Stimulated activated CD4-positive, alpha-beta T cell treated with anti-CD3 and anti-CD28 coated beads, Interleukin-4, amount 100 ng/mL, for 1 hour (primary cell): ENCODE data around the gene VGLL4.
"Not testable (repeated sequence)": the region's sequence is repeated elsewhere in the genome, so short reads cannot be mapped to it uniquely, and the experiment has no call there.

Source experiments
- DNase-seq: peaks from one replicate; pipeline ENCODE4 v3.0.0-alpha.2; 2020

The VGLL4 gene

DNA sequence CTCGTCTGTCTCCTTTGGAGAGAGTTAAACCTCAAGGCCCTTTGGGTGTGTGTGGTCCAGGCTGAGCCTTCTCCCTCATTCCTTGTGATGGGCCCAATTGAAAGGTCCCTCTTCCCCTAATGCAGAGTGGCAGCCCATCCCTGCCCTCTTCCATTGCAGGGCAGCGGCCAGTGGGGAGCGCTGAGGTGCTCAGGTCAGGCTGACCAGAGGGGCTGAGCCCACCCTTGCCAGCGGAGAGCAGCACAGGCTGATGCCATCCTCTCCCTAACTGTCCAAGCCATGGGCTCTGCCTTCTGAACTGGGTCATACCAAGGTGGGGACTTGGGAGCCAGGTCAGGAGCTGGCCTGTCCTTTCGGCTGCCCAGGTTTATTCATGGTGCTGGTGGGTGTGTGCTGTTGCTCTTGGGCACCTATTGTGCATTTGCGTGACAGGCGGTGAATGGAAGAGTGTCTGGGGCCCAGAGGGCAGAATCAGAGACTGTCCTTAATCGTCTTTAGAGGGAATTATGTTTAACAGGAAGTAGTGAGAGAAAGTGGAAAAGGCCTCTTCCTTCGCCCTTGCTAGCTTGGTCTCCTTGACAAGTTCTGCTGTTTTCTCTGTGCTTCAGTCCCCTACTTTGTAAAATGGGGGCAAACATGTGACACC is 96.9 kb downstream of the VGLL4 start:
- no peak for DNase-seq

GRCh38 chr3:11545186-11545851 is 98.4 kb downstream of the VGLL4 start:
- no peak for DNase-seq

GRCh38 chr3:11544412-11545181 is 99.1 kb downstream of the VGLL4 start:
- no peak for DNase-seq

GRCh38 chr3:11543948-11544387 is 99.7 kb downstream of the VGLL4 start:
- no peak for DNase-seq

DNA sequence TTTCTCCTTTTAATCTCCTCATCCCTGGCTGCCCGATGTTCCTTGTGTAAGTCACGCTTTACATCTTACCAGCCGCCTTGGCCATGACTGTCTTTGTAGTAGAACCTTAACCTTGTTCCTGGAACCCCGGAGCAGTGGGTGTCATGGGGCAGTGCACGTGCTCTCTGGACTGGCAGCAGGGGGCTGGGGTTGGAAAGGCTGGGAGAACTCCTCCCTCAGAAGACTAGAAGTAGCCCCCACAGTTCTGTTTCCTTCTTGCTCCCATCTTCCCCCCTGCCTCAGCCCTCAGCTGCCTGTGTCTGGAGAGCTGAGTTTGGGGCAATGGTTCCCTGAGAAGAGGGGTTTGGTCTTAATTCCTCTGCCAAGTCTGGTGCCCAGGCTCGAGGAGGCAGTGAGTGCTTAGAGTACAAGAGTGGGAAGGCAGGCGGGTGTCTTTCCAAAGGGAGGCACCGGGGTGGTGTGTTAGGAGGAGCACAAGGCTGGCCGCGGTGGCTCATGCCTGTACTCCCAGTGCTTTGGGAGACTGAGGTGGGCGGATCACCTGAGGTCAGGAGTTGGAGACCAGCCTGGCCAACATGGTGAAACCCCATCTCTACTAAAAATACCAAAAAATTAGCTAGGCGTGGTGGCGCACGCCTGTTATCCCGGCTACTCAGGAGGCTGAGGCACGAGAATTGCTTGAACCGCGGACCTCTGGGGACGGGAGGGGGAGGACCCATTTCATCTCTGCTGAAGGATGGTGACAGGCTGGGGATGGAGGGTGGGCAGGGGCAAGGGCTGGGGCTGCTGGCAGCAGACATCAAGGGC is 100.4 kb downstream of the VGLL4 start:
- DNase-seq: no peak

DNA sequence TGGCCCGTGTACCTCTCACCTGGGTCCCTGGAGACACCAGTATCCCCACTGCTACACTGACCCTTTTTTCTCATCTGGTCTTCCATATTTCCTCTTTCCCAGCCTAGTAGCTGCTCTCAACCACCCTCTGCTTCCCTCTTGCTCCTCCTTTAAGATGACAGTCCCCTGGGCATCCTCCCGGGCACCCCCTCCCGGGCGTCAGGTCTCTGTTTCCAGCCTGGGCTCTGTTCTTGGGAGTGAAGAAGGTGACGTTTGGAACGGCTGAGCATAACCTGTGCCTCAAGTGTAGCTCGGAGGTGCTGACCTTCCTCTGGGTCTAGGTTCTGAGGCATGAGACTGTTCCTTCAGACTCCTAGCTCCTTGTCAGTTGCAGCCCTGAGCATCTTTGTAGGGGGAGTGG is 101.2 kb downstream of the VGLL4 start:
- no peak for DNase-seq

DNA sequence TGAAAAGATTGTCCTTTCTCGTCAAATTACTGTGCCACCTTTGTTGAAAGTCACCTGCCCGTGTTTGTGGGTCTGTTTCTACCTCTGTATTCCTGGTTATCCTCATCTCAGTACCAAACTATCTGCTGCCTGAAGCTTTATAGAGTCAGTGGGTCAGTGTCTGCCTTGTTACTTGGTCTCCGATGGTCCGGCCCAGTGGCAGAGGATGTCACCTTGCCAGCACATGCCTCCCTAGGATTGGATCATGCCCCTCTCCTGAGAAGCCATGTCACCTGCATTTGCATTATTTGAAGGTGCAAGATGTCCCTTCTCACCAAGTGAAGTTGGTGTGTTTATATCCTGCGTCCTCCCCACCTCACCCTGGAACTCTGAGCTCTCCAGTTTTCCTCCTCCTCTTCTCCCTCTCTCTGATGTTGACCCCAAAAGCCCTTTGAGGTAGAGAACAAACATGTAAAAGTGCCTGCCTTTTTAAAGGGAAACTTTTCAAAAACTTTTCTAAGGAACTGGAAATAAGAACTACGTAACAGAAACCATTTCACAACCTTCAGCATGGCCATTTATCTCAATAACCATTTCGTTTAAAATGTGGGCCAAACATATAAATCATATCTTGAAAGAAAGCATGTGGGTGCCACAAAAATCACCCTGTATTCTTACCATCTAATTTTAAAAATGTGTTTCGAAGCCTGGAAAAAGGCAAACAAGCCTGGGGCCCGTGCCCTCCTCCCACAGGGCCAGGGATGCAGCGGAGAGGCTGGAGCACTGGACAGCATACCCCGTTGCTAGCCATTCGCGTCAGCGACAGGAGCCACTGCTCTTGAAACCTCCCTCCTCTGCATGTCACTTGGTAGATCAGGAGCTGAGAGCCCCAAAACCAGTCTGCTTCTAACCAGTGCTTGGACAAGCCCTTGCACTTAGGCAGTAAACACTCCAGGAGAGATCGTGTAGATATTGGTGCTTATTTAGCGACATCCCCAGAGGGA is 102.1 kb downstream of the VGLL4 start:
- DNase-seq: no peak

GRCh38 chr3:11539677-11540076 is 104.0 kb downstream of the VGLL4 start:
- DNase-seq: no peak

GRCh38 chr3:11539218-11539617 is 104.5 kb downstream of the VGLL4 start:
- no peak for DNase-seq

- no peak for DNase-seq
These were observed 105.1 kb downstream of the VGLL4 start for GRCh38 chr3:11538581-11538980.

DNA sequence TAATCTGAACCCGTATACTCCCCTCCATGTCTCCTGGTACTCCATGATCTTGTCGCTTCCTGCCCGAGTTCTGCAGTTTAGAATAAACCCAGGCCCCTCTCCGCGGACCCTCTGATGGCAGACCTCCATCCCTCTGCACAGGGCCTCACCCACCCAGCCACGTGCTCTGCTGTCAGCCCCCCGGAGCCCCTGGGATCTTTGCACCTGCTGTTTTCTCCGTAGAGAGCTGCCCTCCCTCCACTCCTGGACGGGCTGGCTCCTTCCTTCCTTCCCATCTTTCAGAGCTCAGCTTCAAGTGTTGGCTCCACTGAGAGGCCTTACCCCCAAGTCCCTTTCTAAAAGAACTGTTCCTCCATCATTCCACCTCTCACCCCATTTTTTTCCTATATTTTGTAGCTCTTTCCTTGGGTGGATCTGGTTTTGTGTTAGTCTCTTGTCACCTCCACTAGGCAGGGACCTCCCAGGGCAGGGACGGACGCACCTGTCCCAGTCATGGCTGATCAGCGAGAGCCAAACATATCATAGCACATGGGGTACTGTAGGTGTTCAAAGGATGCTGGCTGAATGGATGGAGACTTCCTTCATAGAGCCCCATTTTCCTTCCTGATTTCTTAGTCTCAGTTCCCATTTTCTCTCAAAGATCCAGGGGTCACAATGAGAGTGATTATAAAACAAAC is 106.6 kb downstream of the VGLL4 start:
- no peak for DNase-seq

DNA sequence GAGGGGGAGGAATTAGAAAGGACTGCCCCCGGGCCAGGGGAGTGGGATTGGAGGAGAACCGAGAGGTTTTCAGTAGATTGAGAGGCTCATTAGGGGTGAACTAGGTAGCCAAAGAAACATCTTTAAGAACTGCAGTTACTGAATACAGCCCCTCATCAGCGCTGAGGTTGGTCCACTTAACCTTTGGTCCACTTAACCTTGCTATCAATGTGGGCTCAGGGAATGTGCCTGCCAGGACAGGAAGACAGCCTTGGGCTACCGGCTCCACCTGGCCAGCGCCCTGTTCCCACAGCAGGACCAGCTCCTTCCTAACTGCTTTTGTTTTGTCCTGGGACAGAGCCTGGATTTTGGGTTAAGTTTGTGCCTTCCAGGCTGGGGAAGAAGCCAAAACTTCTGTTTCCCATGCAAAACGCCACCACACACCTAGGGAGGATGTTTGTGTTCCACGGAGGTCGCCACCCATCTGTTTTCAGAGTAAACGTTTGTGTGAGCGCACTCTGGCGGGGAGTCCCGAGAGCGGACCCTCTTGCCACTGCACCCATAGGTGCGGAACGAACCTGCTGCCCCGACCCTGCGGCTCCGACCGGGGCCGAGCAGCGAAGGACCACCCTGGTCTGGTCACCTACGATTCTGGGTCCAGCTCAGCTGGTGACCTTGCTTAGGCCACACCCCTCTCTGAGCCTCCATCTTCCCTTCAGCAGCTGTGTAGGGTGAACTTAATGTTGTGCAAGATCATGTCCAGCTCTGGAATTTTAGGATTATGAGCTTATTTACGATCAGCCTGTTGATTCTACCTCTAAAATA is 107.4 kb downstream of the VGLL4 start:
- DNase-seq: no peak

DNA sequence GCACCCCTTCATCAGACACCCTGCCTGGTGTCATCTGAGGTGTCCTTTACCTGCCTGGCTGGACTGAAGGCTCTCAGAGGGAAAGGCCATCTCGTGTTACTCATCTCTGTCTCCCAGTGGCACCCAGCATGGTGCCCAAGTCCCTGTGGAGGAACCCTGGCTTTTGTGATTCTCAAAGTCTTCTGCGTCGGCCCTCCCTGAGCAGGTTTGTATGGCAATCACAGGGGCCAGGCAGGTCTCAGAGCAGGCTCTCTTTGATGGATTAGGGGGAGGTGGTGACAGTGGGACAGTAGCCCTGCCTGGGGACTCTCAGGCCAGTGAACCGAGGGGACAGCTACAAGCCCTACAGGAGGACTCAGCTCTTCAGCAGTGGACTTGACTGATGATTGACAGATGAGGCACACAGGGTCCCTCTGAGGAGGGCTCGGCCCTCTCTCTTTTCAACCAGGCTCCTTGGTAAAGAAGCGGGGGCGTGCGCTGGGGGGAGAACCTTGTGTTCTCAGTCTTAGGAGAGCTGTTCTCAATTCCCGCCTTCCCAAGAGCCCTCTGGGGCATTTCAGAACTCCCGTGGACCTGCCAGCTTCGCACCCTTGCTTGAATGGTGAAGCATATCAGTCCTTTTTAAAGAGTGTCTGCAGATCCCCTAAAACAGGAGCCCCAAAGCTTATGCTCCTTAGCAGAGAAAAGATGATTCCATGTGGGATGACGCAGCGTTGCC is 108.3 kb downstream of the VGLL4 start:
- DNase-seq: no peak

GRCh38 chr3:11534793-11535101 is 109.0 kb downstream of the VGLL4 start:
- no peak for DNase-seq

GRCh38 chr3:11534011-11534792 is 109.5 kb downstream of the VGLL4 start:
- DNase-seq: no peak

- DNase-seq: no peak
These were observed 110.8 kb downstream of the VGLL4 start for GRCh38 chr3:11532931-11533391.

- no peak for DNase-seq
These were observed 113.5 kb downstream of the VGLL4 start for GRCh38 chr3:11530153-11530721.

- DNase-seq: no peak
These were observed 114.4 kb downstream of the VGLL4 start for GRCh38 chr3:11529281-11529680.

DNA sequence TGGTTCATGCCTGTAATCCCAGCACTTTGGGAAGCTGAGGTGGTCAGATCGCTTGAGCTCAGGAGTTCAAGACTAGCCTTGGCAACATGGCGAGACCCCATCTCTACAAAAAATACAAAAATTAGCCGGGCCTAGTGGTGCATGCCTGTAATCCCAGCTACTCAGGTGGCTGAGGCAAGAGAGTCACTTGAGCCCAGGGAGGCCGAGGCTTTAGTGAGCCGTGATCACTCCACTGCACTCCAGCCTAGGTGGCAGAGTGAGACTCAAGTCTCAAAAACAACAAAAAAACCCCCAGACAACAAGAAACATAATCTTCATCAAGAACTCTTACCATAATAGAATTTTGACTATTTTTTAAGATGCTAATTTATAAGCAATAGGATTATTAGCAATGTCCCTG is 117.6 kb downstream of the VGLL4 start:
- not testable (repeated sequence) for DNase-seq
